Activated T-helper 17 cell treated with anti-CD3 and anti-CD28 coated beads, Interleukin-2, amount 50 U/mL, for 72 hours (primary cell): ENCODE results near the gene BCAS4. TPM values are rescaled to one million over a fixed set of nuclear protein-coding genes. Genes with fewer than 3 reads are reported as not detected.
A peak's percentile ranks its signal among the peaks of the same experiment; 100 is the strongest.
"Not testable (repeated sequence)": the region's sequence is repeated elsewhere in the genome, so short reads cannot be mapped to it uniquely, and the experiment has no call there.

Source experiments
- ATAC-seq: fragments of 150-1000 bp; cut with Tn5 transposase; replicated peaks from 2 replicates; pipeline ENCODE4 v1.10.0; 2021; ENCODE audit warnings: mild to moderate bottlenecking, moderate library complexity
- H3K27ac Mint-ChIP-seq: one replicate; pipeline ENCODE4 v1.8.0; 2022; ENCODE audit warnings: mixed read lengths
- H3K27me3 Mint-ChIP-seq: one replicate; pipeline ENCODE4 v1.8.0; 2022; ENCODE audit warnings: mixed read lengths
- H3K36me3 Mint-ChIP-seq: one replicate; pipeline ENCODE4 v1.8.0; 2022; ENCODE audit warnings: low read depth, mild to moderate bottlenecking, mixed read lengths
- H3K4me1 Mint-ChIP-seq: one replicate; pipeline ENCODE4 v1.8.0; 2022; ENCODE audit warnings: mixed read lengths
- H3K4me3 Mint-ChIP-seq: one replicate; pipeline ENCODE4 v1.8.0; 2022; ENCODE audit warnings: mild to moderate bottlenecking, mixed read lengths
- H3K9me3 Mint-ChIP-seq: one replicate; pipeline ENCODE4 v1.8.0; 2022; ENCODE audit warnings: mixed read lengths
- total RNA-seq, 2 donors: library from RNA; stranded (reverse); gene quantifications; one replicate each; pipeline ENCODE4 v1.2.3, GENCODE V29; 2022

BCAS4 gene
- total RNA-seq, 2 donors from 2014 or later = 3.8 to 9.7 TPM

GRCh38 chr20:50874758-50875665 lies 80.2 kb downstream of the BCAS4 start:
- Mint-ChIP-seq H3K4me3 (no peak overlapping the region), H3K27ac (no peak overlapping the region), H3K36me3 (no peaks in the 10 kb centered on the region), H3K27me3 (no peaks in the 10 kb centered on the region), H3K9me3 (no peaks in the 10 kb centered on the region), H3K4me1 (no peaks in the 10 kb centered on the region)
- ATAC-seq = no peak

GRCh38 chr20:50876063-50876685 lies 81.3 kb downstream of the BCAS4 start:
- no peak for ATAC-seq
- no peak overlapping the region for H3K27ac Mint-ChIP-seq
- no peaks in the 10 kb centered on the region for H3K36me3 Mint-ChIP-seq
- H3K27me3 Mint-ChIP-seq = no peaks in the 10 kb centered on the region
- no peaks in the 10 kb centered on the region for H3K4me1 Mint-ChIP-seq
- H3K9me3 Mint-ChIP-seq = no peaks in the 10 kb centered on the region
- H3K4me3 Mint-ChIP-seq = no peak overlapping the region

- Mint-ChIP-seq H3K36me3 (no peaks in the 10 kb centered on the region), H3K9me3 (no peaks in the 10 kb centered on the region), H3K27me3 (no peaks in the 10 kb centered on the region), H3K4me1 (no peaks in the 10 kb centered on the region), H3K4me3 (no peak overlapping the region), H3K27ac (no peak overlapping the region)
- ATAC-seq = no peak
These were observed 82.0 kb downstream of the BCAS4 start for GRCh38 chr20:50876816-50877215.

- Mint-ChIP-seq H3K4me3 (no peak overlapping the region), H3K27me3 (no peaks in the 10 kb centered on the region), H3K27ac (no peak overlapping the region), H3K9me3 (no peaks in the 10 kb centered on the region), H3K4me1 (no peaks in the 10 kb centered on the region), H3K36me3 (no peaks in the 10 kb centered on the region)
- no peak for ATAC-seq
These were observed 82.4 kb downstream of the BCAS4 start for GRCh38 chr20:50877232-50877743.

- ATAC-seq = no peak
- Mint-ChIP-seq H3K36me3 (no peaks in the 10 kb centered on the region), H3K27me3 (no peaks in the 10 kb centered on the region), H3K4me3 (no peak overlapping the region), H3K27ac (no peak overlapping the region), H3K9me3 (no peaks in the 10 kb centered on the region), H3K4me1 (no peaks in the 10 kb centered on the region)
These were observed 85.0 kb downstream of the BCAS4 start for GRCh38 chr20:50879649-50880550.

GRCh38 chr20:50881759-50882424 lies 87.0 kb downstream of the BCAS4 start:
- not testable (repeated sequence) for H3K4me1 Mint-ChIP-seq, H3K27me3 Mint-ChIP-seq, H3K9me3 Mint-ChIP-seq, ATAC-seq, H3K27ac Mint-ChIP-seq, H3K4me3 Mint-ChIP-seq, H3K36me3 Mint-ChIP-seq

- Mint-ChIP-seq H3K4me3 (no peak overlapping the region), H3K9me3 (no peaks in the 10 kb centered on the region), H3K27ac (no peak overlapping the region), H3K27me3 (no peaks in the 10 kb centered on the region), H3K36me3 (peaks cover 18% of the 10 kb centered on the region), H3K4me1 (no peaks in the 10 kb centered on the region)
- no peak for ATAC-seq
These were observed 89.0 kb downstream of the BCAS4 start for GRCh38 chr20:50883856-50884255.

- no peak overlapping the region for H3K27ac Mint-ChIP-seq
- H3K4me3 Mint-ChIP-seq = no peak overlapping the region
- no peak for ATAC-seq
These were observed 90.2 kb downstream of the BCAS4 start for GRCh38 chr20:50885068-50885467.

GRCh38 chr20:50885781-50886180 lies 90.9 kb downstream of the BCAS4 start:
- Mint-ChIP-seq H3K27ac (no peak overlapping the region), H3K27me3 (no peaks in the 10 kb centered on the region), H3K36me3 (peaks cover 37% of the 10 kb centered on the region), H3K9me3 (no peaks in the 10 kb centered on the region), H3K4me1 (no peaks in the 10 kb centered on the region), H3K4me3 (no peak overlapping the region)
- ATAC-seq = no peak

More at GRCh38 chr20:50885068-50885467, 90.2 kb downstream of the BCAS4 start:
- no peaks in the 10 kb centered on the region for H3K27me3 Mint-ChIP-seq
- H3K4me1 Mint-ChIP-seq = no peaks in the 10 kb centered on the region
- H3K9me3 Mint-ChIP-seq = no peaks in the 10 kb centered on the region
- peaks cover 30% of the 10 kb centered on the region for H3K36me3 Mint-ChIP-seq

GRCh38 chr20:50886184-50886790 lies 91.4 kb downstream of the BCAS4 start:
- H3K27me3 Mint-ChIP-seq = no peaks in the 10 kb centered on the region
- H3K9me3 Mint-ChIP-seq = no peaks in the 10 kb centered on the region
- no peak overlapping the region for H3K27ac Mint-ChIP-seq
- no peaks in the 10 kb centered on the region for H3K4me1 Mint-ChIP-seq
- ATAC-seq = no peak
- peaks cover 42% of the 10 kb centered on the region for H3K36me3 Mint-ChIP-seq
- H3K4me3 Mint-ChIP-seq = no peak overlapping the region

GRCh38 chr20:50887576-50887975 lies 92.7 kb downstream of the BCAS4 start:
- Mint-ChIP-seq H3K9me3 (no peaks in the 10 kb centered on the region), H3K27me3 (no peaks in the 10 kb centered on the region), H3K4me1 (peaks cover 12% of the 10 kb centered on the region), H3K27ac (no peak overlapping the region), H3K36me3 (peaks cover 55% of the 10 kb centered on the region), H3K4me3 (no peak overlapping the region)
- ATAC-seq = no peak

- peak overlapping the region; percentile 88 for H3K27ac Mint-ChIP-seq
- no peak for ATAC-seq
These were observed 96.3 kb downstream of the BCAS4 start for GRCh38 chr20:50891138-50891537.

GRCh38 chr20:50892394-50892793 lies 97.5 kb downstream of the BCAS4 start:
- peak; percentile 64 for ATAC-seq
- no peaks in the 10 kb centered on the region for H3K9me3 Mint-ChIP-seq
- no peak overlapping the region for H3K4me3 Mint-ChIP-seq
- H3K27ac Mint-ChIP-seq = peak overlapping the region; percentile 88
- peaks cover 100% of the 10 kb centered on the region for H3K36me3 Mint-ChIP-seq
- H3K4me1 Mint-ChIP-seq = peaks cover 15% of the 10 kb centered on the region
- no peaks in the 10 kb centered on the region for H3K27me3 Mint-ChIP-seq

More at GRCh38 chr20:50891138-50891537, 96.3 kb downstream of the BCAS4 start:
- peaks cover 90% of the 10 kb centered on the region for H3K36me3 Mint-ChIP-seq
- no peaks in the 10 kb centered on the region for H3K27me3 Mint-ChIP-seq
- H3K9me3 Mint-ChIP-seq = no peaks in the 10 kb centered on the region
- no peak overlapping the region for H3K4me3 Mint-ChIP-seq
- H3K4me1 Mint-ChIP-seq = peaks cover 15% of the 10 kb centered on the region
